HG03457 (cell line): ENCODE data around the gene CELF4.

Experiments used
- ATAC-seq: cut with Tn5 transposase; IDR thresholded peaks from one replicate; pipeline ENCODE4 v1.9.1; 2021; ENCODE audit warnings: moderate number of reproducible peaks; ENCODE audit not compliant: unreplicated experiment

CELF4 gene

GRCh38 chr18:37330173-37330572 lies 235.4 kb downstream of the CELF4 start:
- no peak for ATAC-seq

- no peak for ATAC-seq
Observed at GRCh38 chr18:37328946-37329719, 236.5 kb downstream of the CELF4 start.

GRCh38 chr18:37327063-37327577 lies 238.5 kb downstream of the CELF4 start:
- no peak for ATAC-seq

GRCh38 chr18:37322492-37323035 lies 243.0 kb downstream of the CELF4 start:
- peak; percentile 69 for ATAC-seq

- ATAC-seq, result no peak
Observed at GRCh38 chr18:37321582-37322491, 243.8 kb downstream of the CELF4 start.

- ATAC-seq, result no peak
Observed at GRCh38 chr18:37320317-37320716, 245.3 kb downstream of the CELF4 start.

GRCh38 chr18:37318360-37319355 lies 246.9 kb downstream of the CELF4 start:
- ATAC-seq, result no peak

- ATAC-seq, result no peak
Observed at GRCh38 chr18:37317486-37317885, 248.1 kb downstream of the CELF4 start.

- no peak for ATAC-seq
Observed at GRCh38 chr18:37316468-37316867, 249.1 kb downstream of the CELF4 start.

- ATAC-seq, result no peak
Observed at GRCh38 chr18:37315935-37316334, 249.7 kb downstream of the CELF4 start.

GRCh38 chr18:37314534-37314933 lies 251.1 kb downstream of the CELF4 start:
- no peak for ATAC-seq

- ATAC-seq, result no peak
Observed at GRCh38 chr18:37313624-37314023, 252.0 kb downstream of the CELF4 start.

GRCh38 chr18:37309861-37310260 lies 255.7 kb downstream of the CELF4 start:
- ATAC-seq, result no peak

GRCh38 chr18:37309059-37309458 lies 256.5 kb downstream of the CELF4 start:
- no peak for ATAC-seq

GRCh38 chr18:37307181-37307580 lies 258.4 kb downstream of the CELF4 start:
- no peak for ATAC-seq

GRCh38 chr18:37306432-37306831 lies 259.2 kb downstream of the CELF4 start:
- ATAC-seq, result no peak

- ATAC-seq, result no peak
Observed at GRCh38 chr18:37305066-37305465, 260.5 kb downstream of the CELF4 start.

- no peak for ATAC-seq
Observed at GRCh38 chr18:37304012-37304680, 261.5 kb downstream of the CELF4 start.

- no peak for ATAC-seq
Observed at GRCh38 chr18:37303009-37303408, 262.6 kb downstream of the CELF4 start.

- ATAC-seq, result no peak
Observed at GRCh38 chr18:37302519-37302918, 263.1 kb downstream of the CELF4 start.
